Measurements from ENCODE around the gene LIMK1.
"Not testable (repeated sequence)": the region's sequence is repeated elsewhere in the genome, so short reads cannot be mapped to it uniquely, and the experiment has no call there.

LIMK1 gene

GRCh38 chr7:74115326-74115725, 31.7 kb downstream of the LIMK1 start:
- TF ChIP-seq CTCF (IDR thresholded peaks at IDR 0.05; ENCODE audit: low read depth, low read length) = no peak
- no peak overlapping the region for H3K4me3 ChIP-seq (ENCODE audit: low read depth, low read length)

DNA sequence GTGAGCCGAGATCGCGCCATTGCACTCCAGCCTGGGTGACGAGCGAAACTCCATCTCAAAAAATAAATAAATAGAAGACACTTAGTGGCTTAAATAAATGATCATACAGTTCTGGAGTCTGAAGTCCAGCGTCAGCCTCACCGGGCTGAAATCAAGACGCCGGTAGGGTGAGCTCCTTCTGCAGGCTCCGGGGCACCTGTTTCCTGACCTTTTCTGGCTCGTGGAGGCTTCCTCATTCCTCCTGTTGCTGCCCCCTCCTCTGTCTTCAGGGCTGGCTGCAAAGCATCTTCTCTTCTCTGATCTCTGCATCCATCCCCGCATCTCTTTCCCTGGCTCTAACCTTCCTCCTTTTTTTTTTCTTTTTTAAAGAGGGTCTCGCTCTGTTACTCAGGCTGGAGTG, 32.8 kb downstream of the LIMK1 start:
- TF ChIP-seq CTCF (IDR thresholded peaks at IDR 0.05; ENCODE audit: low read depth, low read length) = no peak
- no peak overlapping the region for H3K4me3 ChIP-seq (ENCODE audit: low read depth, low read length)

- no peak for TF ChIP-seq CTCF (IDR thresholded peaks at IDR 0.05; ENCODE audit: low read depth, low read length)
- no peak overlapping the region for H3K4me3 ChIP-seq (ENCODE audit: low read depth, low read length)
Observed at GRCh38 chr7:74119831-74120230, 36.2 kb downstream of the LIMK1 start.

DNA sequence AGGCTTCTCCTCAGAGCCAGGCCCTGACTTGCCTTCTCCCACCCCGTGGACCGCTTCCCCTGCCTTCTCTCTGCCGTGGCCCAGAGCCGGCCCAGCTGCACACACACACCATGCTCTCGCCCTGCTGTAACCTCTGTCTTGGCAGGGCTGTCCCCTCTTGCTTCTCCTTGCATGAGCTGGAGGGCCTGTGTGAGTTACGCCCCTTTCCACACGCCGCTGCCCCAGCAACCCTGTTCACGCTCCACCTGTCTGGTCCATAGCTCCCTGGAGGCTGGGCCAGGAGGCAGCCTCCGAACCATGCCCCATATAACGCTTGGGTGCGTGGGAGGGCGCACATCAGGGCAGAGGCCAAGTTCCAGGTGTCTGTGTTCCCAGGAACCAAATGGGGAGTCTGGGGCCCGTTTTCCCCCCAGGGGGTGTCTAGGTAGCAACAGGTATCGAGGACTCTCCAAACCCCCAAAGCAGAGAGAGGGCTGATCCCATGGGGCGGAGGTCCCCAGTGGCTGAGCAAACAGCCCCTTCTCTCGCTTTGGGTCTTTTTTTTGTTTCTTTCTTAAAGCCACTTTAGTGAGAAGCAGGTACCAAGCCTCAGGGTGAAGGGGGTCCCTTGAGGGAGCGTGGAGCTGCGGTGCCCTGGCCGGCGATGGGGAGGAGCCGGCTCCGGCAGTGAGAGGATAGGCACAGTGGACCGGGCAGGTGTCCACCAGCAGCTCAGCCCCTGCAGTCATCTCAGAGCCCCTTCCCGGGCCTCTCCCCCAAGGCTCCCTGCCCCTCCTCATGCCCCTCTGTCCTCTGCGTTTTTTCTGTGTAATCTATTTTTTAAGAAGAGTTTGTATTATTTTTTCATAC, 38.0 kb downstream of the LIMK1 start:
- TF ChIP-seq CTCF (IDR thresholded peaks at IDR 0.05; ENCODE audit: low read depth, low read length) = no peak
- no peak overlapping the region for H3K4me3 ChIP-seq (ENCODE audit: low read depth, low read length)

DNA sequence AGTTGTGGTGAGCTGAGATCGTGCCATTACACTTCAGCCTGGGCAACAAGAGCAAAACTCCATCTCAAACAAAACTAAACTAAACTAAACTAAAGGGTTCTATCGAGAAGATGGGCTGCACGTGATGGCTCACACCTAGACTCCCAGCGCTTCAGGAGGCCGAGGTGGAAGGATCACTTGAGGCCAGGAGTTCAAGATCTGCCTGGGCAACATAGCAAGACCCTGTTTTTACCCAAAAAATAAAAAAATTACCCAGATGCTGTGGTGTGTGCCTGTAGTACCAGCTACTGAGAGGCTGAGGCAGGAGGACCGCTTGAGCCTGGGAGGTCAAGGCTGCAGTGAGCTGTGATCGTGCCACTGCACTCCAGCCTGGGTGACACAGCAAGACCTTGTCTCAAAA, 40.3 kb downstream of the LIMK1 start:
- H3K4me3 ChIP-seq (ENCODE audit: low read depth, low read length) = not testable (repeated sequence)

DNA sequence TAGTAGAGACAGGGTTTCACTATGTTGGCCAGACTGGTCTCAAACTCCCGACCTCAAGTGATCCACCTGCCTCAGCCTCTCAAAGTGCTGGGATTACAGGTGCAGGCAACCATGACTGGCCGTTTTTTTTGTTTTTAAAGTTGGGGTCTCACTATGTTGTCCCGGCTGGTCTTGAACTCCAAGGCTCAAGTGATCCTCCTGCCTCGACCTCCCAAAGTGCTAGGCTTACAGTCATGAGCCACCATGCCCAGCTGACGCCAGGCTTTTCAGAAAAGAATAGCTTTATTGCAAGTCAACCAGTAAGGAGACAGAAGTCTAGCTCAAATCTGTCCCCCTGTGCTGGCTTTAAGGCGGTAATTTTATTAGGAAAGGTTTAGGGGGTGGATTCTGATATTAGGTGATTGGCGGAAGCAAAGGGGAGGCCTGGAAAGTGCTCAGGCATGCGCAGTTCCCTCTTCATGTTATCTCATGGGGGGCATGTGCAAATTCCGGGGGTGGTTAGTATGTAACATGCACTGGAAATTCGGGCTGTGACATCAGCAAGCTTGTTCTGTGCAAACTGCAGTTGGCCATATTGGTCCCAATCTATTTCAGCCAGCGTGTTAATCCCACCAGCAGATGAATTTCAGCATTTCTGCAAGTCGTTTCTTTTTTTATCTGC, 42.7 kb downstream of the LIMK1 start:
- H3K4me3 ChIP-seq (ENCODE audit: low read depth, low read length) = no peak overlapping the region
- no peak for TF ChIP-seq CTCF (IDR thresholded peaks at IDR 0.05; ENCODE audit: low read depth, low read length)

- TF ChIP-seq CTCF (IDR thresholded peaks at IDR 0.05; ENCODE audit: low read depth, low read length) = no peak
- no peak overlapping the region for H3K4me3 ChIP-seq (ENCODE audit: low read depth, low read length)
Observed at GRCh38 chr7:74129887-74130286, 46.3 kb downstream of the LIMK1 start.

Measured in WI38 (cell line).